Hematopoietic multipotent progenitor cell treated with erythropoietin and hydrocortisone succinate and interleukin-3 and kit ligand, for 17 days (in vitro differentiated cells): Measurements from ENCODE around the gene CD80.
"Not testable (repeated sequence)": the region's sequence is repeated elsewhere in the genome, so short reads cannot be mapped to it uniquely, and the experiment has no call there.

Source experiments
- DNase-seq: peaks from one replicate; pipeline ENCODE4 v3.0.0-alpha.2; 2015; ENCODE audit warnings: low spot score

Gene CD80, protein sequence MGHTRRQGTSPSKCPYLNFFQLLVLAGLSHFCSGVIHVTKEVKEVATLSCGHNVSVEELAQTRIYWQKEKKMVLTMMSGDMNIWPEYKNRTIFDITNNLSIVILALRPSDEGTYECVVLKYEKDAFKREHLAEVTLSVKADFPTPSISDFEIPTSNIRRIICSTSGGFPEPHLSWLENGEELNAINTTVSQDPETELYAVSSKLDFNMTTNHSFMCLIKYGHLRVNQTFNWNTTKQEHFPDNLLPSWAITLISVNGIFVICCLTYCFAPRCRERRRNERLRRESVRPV

DNA sequence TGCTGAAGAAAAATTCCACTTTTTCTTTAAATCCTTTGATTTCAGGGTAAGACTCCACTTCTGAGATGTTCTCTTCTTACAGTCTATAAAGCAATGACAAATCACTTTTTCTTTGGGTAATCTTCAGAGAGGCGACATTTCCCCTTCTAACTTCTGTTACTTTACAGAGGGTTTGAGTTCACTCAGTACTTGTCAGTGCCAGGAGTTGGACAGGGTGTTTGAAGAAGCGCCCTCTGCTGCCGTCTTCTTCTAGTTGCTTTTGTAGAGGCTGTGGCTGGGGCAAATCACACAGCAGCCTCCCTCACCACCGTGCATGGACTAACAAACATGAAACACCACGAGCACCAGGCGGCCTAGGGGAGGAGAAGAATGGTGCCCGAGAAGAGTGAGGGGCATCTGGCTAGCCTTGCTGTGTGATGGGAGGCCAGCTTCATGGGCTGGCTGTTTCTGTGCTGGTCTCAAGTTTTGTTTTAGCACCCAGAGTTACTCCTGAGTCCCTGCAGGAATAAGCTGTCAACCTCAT is at the start of gene CD80:
TSS of gene CD80 (minus strand) at position 174 of the 523 bp plus-strand sequence. CDS start 1,886 bp downstream, outside the sequence.
- DNase-seq = peak; percentile 78

DNA sequence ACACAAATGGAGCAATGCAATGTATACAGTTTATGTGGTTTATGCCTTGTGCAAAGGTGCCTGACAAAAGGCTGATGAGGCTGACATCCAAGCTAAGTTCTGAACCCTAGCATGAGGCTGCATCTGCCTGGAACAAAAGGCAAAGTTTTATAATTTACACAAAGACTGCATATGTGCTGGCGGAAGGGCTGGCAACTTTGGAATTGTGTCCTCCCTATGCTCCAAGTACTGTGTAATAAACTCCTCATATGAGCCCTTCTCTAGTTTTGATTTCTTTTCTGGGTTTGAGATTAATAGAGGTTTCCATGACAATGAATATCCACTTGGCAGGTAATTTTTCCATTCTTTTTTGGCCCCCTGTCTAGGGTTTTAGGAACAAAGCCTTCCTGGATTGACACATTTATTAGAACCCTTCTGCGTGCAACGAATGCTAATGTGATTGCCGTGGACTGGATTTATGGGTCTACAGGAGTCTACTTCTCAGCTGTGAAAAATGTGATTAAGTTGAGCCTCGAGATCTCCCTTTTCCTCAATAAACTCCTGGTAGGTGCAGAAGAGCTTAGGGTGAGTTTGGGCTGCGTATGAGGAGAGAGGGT is 49.1 kb upstream of the CD80 start:
- no peak for DNase-seq

DNA sequence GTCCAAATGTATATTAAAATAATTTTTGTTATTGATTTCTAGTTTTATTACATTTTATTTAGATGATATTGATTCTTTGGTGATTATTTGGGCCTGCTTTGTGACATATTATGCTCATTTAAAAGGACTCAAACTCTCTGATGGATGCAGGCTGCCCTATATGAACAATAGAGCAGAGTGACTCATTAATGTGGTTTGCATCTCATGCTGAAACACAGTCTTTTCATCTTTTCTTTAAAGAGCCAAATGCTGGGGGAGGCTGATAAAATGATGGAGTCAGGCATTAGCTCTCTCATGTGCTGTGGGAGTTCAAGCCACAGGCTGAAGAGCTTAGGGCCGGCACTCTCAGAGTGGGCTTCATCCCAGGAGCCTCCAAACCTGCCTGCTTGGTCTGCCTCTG is 45.5 kb upstream of the CD80 start:
- no peak for DNase-seq

DNA sequence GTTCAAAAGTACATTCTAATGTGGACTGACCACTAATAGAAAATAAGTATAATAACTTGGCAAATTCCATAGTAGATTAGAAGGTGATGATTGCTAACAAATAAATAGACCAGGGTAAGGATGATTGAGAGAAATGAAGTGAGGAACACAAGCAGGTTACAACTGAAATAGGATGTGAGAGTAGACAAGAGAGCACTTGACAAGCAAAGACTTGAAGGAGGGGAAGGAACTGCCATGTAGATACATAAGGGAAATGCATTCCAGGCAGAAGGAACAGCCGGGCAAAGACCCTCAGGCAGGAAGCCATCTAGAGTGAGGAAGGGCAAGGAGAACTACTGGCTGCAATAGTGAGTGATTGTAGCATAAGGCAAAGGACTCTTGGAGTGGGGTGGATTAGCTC is 43.3 kb upstream of the CD80 start:
- DNase-seq = no peak

DNA sequence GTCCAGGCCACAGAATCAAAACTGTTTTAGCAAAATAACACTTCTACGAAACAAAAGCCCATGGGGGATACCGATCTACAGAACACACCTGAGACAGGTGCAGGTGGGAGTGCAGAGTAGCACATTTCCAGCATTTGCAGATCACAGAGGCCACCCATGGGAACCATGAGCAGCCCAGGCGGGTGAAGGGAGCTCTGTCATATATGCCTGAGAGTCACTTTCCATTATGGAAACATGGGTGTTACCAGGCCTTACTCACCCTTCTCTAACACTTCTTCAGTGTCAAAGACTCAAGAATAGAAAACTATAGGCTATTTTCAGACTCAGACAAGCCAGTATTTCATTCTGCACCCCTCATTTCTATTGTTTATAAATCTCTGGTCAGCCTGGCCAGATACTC is 41.7 kb upstream of the CD80 start:
- no peak for DNase-seq

DNA sequence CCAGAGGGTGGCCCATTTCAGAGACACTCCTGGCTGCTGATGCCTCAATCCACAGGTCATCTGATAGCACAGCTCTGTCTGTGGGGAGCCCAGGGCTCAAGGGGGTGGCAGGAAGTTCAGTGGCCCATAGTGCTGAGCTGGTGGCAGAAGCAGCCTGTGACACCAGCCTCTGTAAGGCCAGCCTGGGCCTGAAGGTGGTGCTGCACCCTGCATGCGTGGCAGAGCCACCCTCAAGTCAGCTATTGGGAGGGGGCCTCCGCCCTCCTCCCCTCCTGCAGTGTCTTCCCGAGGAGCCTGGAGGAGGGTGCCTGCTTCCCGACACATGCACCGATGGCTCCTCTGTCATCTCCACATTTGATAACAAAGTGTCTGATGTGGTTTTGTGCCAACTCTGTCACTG is 41.3 kb upstream of the CD80 start:
- DNase-seq = no peak

DNA sequence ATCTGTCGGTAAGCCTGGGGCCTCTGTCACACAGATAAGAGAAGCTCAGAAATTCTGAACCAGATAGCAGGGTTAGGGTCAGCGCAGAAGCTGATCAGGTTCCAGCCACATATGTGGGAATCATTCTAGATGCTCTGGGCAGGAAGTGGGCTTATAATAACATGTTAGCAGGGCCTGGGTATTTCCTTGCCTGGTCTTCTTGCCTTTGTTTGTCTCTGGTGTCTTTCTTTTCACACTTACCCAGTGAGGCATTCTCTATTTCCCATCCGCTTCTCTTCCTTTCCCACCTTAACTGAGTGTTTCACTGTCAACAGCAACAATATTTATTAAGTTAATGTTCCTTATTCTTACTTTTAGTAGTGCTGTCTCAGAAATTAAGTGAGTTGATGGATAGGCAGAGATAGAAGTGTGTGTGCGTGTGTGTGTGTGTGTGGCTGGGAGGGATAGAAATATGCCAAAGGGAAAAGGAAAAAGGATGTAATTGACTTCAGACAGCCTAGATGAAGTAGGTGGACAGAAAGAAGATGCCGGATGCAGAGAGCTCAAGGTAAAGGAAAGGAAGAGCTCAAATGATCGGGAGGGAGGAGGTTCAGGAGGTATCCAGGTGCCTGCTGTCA is 40.3 kb upstream of the CD80 start:
- no peak for DNase-seq

DNA sequence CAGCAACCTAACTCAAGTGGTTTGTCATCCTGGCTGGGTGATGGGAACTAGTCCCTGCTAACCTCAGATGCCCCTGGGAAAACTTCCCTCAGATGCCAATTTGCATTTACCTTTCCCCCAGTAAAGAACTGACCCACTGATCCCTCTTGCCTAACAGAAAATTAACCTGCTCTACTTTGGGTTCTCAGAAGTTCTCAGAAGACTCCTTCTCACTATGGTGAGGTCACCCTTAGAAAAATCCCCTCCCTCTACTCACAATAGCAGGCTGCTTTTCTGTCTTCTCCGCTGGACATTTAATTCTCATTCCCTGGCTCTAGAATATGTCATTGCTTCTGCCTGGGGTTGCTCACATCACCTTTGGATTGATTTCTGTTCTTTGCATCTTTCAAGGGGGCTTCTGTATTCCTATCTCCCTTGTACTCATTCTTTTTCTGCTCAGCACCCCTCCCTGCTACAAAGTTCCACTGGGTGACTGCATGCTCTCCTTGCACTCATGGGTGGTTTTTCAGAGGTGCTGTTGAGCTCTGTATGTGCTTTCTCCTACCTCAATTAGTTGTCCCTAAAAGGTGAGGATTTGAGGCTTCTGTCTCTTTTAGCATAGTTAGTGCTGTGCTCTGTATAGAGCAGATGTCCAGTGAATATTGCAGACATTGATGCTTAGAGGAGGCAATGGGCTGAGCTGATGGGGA is 39.1 kb upstream of the CD80 start:
- DNase-seq = no peak

DNA sequence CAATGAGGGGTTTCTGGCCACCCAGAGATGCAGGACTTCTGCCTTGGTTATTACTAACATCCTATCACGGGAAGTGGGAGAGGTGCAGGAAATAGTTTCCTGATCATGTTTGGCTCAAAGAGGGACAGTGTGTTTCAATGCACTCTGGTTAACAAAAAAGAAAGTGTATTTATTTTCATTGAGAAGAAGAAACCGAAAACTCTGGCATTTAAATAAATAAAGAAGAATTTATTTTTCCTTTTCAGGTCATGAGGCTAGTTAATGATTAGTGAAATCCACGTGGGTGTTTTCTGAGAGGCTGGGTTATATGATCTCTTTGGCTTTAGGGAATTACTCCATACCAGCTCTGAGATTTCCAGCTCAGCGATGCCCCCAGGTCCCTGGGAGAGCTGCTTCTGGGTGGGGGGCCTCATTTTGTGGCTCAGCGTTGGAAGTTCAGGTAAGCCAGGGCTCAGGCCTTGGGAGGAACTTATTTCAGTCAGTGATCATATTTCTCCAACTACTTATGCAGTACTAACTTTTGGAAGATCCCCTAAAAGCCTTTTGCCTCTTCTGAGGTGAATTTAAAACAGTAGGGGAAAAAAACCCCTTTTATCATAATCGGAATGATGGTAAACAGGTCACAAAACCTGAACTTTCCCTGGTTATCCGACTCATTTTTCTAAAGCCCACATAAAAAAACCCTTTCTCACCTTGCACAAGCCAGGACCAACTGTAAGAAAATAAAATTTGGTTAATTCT is 38.3 kb upstream of the CD80 start, which contains the start of gene PLA1A:
TSS of gene PLA1A (plus strand) at position 338 of the 741 bp plus-strand sequence. CDS start at position 367, 29 bp downstream.
- no peak for DNase-seq

DNA sequence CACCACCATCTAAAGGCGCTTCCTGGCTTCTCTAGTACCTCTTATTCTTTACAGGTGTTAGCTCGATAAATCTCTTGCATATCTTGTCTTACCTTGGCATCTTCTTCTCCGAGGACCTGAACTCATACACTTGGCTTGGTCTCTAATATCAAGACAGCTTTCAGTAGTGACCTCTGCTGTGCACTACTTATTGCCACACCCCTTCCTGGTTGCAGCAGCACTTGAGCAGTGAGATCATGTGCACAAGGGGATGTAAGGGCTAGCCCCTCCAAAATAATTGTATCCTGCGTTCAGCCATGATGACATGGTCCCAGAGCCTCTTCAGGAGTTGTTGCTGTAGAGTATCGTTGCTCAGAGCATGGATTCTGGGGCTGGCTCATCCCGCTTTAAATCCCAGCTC is 37.0 kb upstream of the CD80 start:
- DNase-seq = no peak

DNA sequence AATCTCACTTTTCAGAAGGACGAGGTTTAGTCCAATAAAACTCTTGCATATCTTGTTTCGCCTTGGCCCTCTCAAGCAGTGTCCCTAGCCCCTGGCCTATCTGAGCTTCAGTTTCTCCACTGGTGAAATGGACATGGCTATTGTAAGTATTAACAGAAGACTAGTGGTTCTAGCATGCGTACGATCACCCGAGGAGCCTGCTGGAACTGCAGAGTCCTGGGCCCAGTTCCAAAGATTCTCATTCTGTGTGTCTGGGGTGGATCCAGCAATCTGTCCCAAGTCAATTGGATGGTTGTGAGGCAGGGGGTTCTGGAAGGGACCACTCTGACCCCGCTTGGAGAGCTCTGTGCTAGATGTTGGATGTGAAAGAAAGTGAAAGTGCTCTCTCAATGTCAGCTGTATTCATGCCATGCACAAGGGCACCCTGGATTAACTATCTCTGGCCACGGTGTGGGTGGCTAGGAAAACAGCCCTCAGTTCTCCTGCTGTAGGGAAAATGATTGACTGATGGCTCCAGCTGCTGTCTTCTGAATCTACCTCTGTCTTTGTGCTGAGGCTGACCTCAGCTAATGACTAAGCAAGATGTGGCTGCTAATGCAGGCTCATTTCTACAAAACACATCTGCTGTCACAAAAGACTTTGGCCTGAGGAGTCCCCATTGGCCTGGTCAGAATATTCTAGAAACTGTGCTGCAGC is 36.4 kb upstream of the CD80 start:
- DNase-seq = no peak

DNA sequence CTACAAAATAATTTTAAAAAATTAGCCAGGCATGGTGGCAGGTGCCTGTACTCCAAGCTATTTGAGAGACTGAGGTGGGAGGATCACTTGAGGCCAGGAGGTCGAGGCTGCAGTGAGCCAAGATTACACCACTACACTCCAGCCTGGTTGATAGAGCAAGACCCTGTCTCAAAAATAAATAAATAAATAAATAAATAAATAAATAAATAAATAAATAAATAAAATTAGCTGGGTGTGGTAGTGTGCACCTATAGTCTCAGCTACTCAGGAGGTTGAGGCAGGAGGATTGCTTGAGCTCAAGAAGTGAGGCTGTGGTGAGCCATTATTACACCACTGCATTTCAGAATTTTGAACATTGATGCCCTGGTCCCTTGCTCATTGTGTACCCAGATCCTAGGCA is 35.5 kb upstream of the CD80 start:
- DNase-seq = not testable (repeated sequence)

DNA sequence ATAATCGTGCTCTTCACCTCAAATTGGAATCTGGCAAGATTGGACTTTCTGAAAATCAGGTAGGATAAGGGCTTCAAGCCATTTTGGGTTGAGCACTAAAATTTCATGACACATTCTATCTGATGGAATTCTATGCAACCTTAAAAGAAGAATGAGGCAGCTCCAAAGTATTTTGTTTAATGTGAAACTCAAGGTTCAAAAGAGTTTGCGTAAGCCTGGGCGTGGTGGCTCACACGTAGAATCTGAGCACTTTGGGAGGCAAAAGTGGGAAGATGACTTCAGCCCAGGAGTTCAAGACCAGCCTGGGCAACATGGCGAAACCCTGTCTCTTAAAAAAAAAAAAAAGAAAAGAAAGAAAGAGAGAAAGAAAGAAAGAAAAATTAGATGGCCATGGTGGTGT is 34.7 kb upstream of the CD80 start:
- DNase-seq = no peak

DNA sequence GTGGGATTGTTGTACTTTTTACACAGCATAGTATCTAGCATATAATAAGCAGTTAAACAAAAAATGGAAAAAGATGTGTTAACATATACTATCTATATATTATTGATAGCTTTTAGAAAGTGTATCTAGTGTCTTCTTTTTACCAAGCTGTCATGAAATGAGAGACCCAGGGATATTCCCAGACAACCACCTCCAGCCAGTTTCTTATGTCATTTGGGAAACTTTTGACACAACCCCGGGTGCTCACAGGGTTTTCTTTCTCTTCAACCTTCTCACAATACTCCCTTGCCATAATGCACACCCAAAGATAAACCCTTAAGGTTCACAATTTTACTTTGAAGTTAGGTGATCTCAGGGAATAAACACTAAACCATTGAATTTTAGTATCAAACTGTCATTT is 33.4 kb upstream of the CD80 start:
- DNase-seq = no peak

DNA sequence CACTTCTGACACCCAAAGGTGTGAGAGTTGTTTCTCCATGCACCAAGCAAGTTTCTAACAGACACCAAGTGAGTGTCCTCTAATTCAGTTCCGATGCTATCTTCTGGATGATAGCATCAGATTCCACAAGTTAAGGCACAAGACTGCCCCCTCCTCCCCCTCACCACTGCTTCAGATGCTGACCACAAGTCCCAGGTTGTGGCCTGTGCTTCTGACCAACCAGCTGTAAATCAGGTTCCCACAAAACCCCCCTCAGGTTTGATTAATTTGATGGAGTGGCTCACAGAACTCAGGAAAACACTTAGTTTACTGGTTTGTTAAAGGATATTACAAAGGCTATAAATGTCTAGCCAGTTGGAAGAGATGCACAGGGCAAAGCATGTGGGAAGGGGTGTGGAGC is 31.3 kb upstream of the CD80 start:
- no peak for DNase-seq

DNA sequence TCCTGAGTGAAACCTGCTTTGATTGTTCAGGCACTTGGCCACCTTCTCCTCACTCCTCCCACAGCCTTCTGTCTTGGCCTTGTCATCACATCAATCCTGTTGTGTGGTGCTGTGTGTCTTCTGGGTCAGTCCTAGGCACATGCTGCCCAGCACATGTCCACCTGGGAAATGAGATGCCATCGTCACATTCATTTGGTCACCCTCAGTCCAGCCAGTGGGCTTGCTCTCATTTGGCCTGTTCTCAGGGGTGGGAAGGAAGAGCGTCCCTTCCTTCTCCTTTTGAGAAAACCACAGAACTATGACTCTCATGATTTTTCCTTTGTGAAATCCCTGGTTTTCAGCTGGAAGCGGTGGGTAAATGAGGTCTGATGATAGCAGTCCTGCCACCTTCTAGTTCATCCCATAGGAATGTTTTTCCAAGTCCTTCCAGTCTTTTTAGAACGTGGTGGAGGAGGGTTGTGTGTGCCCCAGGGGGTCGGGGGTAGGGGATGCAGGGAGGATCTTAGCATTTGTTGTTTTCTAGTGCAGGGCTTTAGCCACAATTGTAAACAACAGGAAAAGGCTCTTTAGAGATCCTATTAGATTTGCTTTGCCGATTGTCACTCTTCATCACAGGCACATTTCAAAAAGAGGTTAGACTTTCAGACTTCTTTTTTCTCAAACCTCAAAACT is 29.8 kb upstream of the CD80 start:
- DNase-seq = no peak

DNA sequence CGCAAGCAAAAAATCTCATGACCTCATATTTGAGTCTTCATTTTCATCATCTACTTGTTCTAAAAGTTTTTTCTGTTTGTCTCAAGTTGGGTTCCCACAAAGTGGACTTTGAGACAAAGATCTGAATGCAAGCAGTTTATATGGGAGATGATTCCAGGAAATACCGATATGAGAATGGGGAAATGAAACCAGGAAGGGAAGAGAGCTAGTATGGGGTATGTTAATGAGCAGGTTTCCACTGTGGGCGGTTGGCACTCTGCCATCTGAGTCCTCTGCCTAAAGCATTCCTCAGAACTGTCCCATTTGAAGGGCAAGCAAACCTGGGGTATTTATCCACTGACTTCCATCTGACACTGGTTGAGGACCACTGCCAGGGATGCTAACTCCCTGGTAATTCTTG is 28.7 kb upstream of the CD80 start:
- no peak for DNase-seq

DNA sequence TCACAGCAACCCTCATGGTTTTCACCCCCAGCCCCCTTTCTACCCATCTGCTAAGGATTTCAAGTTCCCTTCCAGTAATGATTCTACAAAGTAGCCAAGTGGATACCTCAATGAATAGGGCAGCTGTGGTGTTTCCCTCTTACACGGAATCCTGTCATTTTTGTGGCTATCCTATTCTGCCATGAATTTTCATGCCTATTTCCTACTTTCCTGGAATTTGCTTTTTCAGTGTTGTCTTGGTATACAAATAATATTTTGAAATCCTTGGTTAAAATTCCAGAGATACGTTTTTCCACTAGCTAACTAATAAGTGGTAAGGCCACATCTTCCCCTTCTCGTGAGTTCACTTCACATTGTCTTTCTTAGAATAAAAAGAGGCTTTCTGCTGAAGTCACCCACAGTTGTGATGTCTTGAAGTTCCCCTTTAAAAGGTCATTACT is 27.3 kb upstream of the CD80 start:
- no peak for DNase-seq

DNA sequence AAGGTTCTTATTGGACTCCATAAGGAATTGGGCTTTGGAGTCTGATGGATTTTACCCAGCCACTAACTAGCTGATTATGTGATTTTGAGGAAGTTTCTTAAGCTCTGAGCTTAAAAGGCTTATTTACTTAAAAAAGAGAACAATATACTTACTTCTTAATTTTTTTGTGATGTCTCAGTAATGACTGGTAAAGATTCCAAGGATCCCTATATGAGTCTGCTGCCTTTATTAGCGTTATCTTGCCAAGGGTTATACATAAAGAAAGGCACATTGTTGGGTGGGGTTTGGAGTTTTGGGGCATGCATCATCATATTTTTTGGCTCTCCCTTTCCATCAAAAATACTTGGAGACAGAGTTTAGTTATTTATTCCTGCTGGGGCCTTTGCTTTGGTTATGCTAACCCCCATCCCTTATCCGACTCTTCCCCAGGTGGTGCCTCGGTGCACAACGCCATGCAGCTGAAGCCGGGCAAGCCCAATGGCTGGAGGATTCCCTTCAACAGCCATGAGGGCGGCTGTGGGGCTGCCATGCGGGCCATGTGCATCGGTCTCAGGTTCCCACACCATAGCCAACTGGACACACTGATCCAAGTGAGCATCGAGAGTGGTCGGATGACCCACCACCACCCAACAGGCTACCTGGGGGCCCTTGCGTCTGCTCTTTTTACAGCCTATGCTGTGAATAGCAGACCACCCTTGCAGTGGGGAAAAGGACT is 26.6 kb upstream of the CD80 start:
- no peak for DNase-seq

DNA sequence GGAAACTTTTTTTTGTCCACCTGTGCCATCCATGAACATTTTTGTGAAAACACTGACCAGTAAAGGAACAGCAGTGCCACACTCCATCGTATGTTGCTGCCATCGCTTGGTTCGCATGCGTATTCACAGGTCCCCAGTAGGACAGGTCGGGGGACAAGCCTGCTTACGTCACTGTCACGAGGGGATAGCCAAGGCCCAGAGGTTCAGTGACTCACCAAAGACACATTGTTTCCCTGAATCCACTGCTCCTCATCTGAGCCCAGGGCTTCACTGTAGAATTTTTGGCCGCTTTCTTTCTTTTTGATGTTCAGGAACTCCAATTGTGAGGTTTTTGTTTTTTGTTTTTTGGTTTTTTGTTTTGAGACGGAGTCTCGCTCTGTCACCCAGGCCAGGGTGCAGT is 25.8 kb upstream of the CD80 start:
- no peak for DNase-seq
